ENCODE results near the gene NFATC1. TPM values are rescaled to one million over a fixed set of nuclear protein-coding genes. Genes with fewer than 3 reads are reported as not detected.

The NFATC1 gene
- total RNA-seq, 4 donors from 2014 or later, result 13.9 to 24.3 (median 16.7) TPM

DNA sequence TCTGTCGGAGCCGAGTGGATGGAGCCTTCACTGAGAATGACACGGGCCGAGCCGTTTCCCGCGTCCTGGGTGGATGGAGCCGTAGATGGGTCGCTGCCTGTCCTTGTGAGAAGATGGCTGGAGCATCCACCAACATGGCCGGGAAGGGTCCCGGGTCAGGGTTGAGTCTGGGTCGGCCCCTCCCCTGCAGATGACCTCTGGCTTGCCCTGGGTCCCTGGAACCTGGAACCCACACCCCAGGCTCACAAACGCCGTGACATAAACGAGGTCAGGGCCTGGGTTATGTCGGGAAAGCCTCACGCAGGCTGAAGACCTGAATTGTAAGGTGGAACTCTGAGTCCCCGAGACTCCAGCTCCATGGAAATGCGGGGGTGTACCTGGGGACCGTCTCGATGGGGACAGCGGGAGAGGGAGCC is 94.9 kb downstream of the NFATC1 start:
- Histone ChIP-seq H3K4me3 (no peak overlapping the region), H3K36me3 (peaks cover 53% of the 10 kb centered on the region), H3K9me3 (no peaks in the 10 kb centered on the region), H3K27ac (no peak overlapping the region), H3K27me3 (no peaks in the 10 kb centered on the region), H3K4me1 (peaks cover 6% of the 10 kb centered on the region)
- TF ChIP-seq, protein P1, sequence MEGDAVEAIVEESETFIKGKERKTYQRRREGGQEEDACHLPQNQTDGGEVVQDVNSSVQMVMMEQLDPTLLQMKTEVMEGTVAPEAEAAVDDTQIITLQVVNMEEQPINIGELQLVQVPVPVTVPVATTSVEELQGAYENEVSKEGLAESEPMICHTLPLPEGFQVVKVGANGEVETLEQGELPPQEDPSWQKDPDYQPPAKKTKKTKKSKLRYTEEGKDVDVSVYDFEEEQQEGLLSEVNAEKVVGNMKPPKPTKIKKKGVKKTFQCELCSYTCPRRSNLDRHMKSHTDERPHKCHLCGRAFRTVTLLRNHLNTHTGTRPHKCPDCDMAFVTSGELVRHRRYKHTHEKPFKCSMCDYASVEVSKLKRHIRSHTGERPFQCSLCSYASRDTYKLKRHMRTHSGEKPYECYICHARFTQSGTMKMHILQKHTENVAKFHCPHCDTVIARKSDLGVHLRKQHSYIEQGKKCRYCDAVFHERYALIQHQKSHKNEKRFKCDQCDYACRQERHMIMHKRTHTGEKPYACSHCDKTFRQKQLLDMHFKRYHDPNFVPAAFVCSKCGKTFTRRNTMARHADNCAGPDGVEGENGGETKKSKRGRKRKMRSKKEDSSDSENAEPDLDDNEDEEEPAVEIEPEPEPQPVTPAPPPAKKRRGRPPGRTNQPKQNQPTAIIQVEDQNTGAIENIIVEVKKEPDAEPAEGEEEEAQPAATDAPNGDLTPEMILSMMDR (IDR thresholded peaks at IDR 0.05), result no peak
- no peak for TF ChIP-seq POLR2AphosphoS5 (IDR thresholded peaks at IDR 0.05)
- TF ChIP-seq EP300 (IDR thresholded peaks at IDR 0.05), result no peak
- TF ChIP-seq POLR2A (IDR thresholded peaks at IDR 0.05), result no peak
- peak; percentile 61 to 79 for DNase-seq (ENCODE audit: low spot score in 2 of 2)
- WGBS, result 91% methylated on average over 11 of the region's 22 CpGs

DNA sequence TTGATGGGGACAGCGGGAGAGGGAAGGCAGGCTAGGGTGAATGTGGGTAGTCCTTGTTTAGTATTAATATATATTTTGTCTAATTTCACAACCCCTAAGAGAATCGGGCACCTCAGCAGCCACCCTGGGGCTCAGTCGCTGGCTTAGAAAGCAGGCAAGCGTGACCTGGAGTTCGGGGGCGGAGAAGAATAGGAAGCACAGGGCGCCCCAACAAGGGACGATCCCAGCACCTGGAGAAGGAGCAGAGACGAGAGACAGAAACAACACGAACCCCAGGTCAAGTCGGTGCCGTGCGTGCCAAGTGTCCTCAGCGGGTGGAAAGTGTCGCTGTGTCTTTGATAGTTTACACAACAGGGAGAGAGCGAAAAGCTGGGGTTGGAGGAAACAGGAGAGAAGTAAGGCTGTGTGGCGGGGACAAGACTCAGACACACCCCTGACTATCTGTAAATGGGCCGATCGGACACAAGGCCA is 95.4 kb downstream of the NFATC1 start:
- WGBS, result 90% methylated on average over 19 of the region's 19 CpGs
- H3K27me3 ChIP-seq, result no peaks in the 10 kb centered on the region
- no peak overlapping the region for H3K4me3 ChIP-seq
- H3K36me3 ChIP-seq, result peaks cover 52% of the 10 kb centered on the region
- no peaks in the 10 kb centered on the region for H3K9me3 ChIP-seq
- TF ChIP-seq POLR2A (IDR thresholded peaks at IDR 0.05), result no peak
- TF ChIP-seq EP300 (IDR thresholded peaks at IDR 0.05), result no peak
- no peak for TF ChIP-seq POLR2AphosphoS5 (IDR thresholded peaks at IDR 0.05)
- TF ChIP-seq, protein P1 (IDR thresholded peaks at IDR 0.05), result no peak
- no peak overlapping the region for H3K27ac ChIP-seq
- H3K4me1 ChIP-seq, result peaks cover under 1% of the 10 kb centered on the region
- DNase-seq (ENCODE audit: low spot score in 2 of 2), result peak in 1 of 2 donors; percentile 61

DNA sequence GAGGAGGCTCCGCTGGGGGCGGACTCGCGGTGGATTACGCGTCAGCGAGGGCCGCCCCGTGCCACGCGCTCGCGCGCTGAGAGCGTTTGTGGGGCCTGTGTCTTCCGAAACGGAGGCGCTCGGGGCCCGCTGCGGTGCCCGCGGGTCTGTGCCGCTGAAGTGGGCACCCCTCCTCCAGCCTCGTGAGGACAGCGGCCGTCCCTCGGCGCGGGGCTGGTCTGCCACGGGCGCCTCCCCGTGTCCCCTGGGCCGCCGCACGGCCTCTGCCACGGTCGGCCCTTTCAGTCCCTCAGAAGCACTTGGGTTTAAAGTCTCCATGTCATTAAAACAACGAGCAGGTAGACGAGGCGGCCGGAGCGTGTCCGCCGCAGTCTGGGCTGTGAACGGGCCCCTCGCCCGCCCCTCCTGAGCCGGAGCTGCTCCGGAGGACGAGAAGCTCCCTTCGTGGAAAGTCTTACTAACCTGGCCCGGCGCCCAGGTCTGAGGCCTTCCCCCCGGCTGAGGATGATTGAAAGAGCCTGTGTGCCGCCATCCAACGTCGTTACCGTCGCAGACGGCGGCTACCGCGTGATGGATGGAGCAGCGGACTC is 97.6 kb downstream of the NFATC1 start:
- no peak overlapping the region for H3K4me3 ChIP-seq
- DNase-seq (ENCODE audit: low spot score in 2 of 2), result peak; percentile 31 to 58
- peaks cover 8% of the 10 kb centered on the region for H3K4me1 ChIP-seq
- peaks cover 31% of the 10 kb centered on the region for H3K36me3 ChIP-seq
- 96% methylated on average over 48 of the region's 65 CpGs for WGBS
- H3K27me3 ChIP-seq, result no peaks in the 10 kb centered on the region
- no peak overlapping the region for H3K27ac ChIP-seq
- H3K9me3 ChIP-seq, result no peaks in the 10 kb centered on the region
- TF ChIP-seq EP300 (IDR thresholded peaks at IDR 0.05) (no peak), POLR2AphosphoS5 (IDR thresholded peaks at IDR 0.05) (no peak), POLR2A (IDR thresholded peaks at IDR 0.05) (no peak)
- TF ChIP-seq, protein P1 (IDR thresholded peaks at IDR 0.05), result no peak

DNA sequence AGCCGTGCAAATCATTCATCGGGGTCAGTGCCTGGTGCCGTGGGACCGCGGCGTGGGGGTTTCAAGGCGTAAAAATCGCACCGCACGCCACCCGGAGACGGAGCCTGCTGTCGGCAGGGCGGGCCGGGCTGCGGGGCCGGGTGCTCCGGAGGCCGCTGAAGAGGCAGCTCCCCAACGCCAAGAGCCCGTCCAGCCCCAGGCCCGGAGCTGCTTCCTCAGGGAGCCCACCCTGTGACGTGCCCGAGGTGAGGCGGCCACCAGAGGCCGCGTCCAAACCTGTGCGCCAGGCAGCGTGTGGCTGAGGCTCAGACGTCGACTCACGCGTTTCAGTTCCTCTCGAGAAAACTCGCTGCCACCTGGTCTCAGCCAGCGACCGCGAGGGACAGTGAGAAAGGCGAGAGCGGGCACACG is 98.1 kb downstream of the NFATC1 start:
- peaks cover 8% of the 10 kb centered on the region for H3K4me1 ChIP-seq
- TF ChIP-seq POLR2A (IDR thresholded peaks at IDR 0.05) (no peak), POLR2AphosphoS5 (IDR thresholded peaks at IDR 0.05) (no peak), EP300 (IDR thresholded peaks at IDR 0.05) (no peak)
- TF ChIP-seq, protein P1 (IDR thresholded peaks at IDR 0.05), result no peak
- H3K36me3 ChIP-seq, result peaks cover 26% of the 10 kb centered on the region
- peak in 1 of 2 donors; percentile 79 for DNase-seq (ENCODE audit: low spot score in 2 of 2)
- no peak overlapping the region for H3K4me3 ChIP-seq
- H3K27ac ChIP-seq, result no peak overlapping the region
- 98% methylated on average over 28 of the region's 41 CpGs for WGBS
- H3K9me3 ChIP-seq, result peaks cover 3% of the 10 kb centered on the region
- H3K27me3 ChIP-seq, result no peaks in the 10 kb centered on the region

DNA sequence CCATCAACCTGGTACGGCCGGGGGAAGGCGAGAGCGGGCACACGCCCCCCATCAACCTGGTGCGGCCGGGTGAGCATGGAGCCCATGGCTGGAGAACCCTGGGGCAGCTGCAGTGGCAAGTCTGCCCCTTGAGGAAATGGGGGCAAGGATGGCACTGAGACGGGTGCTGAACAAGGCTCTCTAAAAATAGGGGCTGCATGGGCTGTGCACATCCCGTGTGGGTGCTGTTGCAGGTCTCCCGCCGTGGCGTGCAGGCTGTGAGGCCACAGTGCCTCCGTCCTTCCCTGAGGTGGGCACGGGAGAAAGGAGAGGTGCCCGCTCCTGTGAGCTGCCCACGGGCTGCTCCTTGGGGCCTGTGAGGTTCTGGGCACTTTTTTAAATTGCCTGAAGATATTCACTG is 99.2 kb downstream of the NFATC1 start:
- Histone ChIP-seq H3K27ac (no peak overlapping the region), H3K9me3 (peaks cover 5% of the 10 kb centered on the region), H3K27me3 (no peaks in the 10 kb centered on the region), H3K36me3 (peaks cover 18% of the 10 kb centered on the region), H3K4me1 (peaks cover 8% of the 10 kb centered on the region), H3K4me3 (no peak overlapping the region)
- DNase-seq (ENCODE audit: low spot score in 2 of 2), result peak; percentile 22 to 61
- WGBS, result 96% methylated on average over 8 of the region's 16 CpGs
- TF ChIP-seq POLR2AphosphoS5 (IDR thresholded peaks at IDR 0.05) (no peak), POLR2A (IDR thresholded peaks at IDR 0.05) (no peak), EP300 (IDR thresholded peaks at IDR 0.05) (no peak)
- TF ChIP-seq, protein P1 (IDR thresholded peaks at IDR 0.05), result no peak

Measured in suprapubic skin (tissue), 4 donors.